Osteocyte (in vitro differentiated cells): ENCODE data around the gene UGT1A10. TPM values are rescaled to one million over a fixed set of nuclear protein-coding genes. Genes with fewer than 3 reads are reported as not detected.
"Not testable (repeated sequence)": the region's sequence is repeated elsewhere in the genome, so short reads cannot be mapped to it uniquely, and the experiment has no call there.

Experiments
- DNase-seq: peaks from one replicate; pipeline ENCODE4 v3.0.0; 2021; ENCODE audit warnings: mixed read lengths; ENCODE audit not compliant: unreplicated experiment; ENCODE audit errors: extremely low spot score
- H3K27ac Mint-ChIP-seq: one replicate; pipeline ENCODE4 v1.8.0; 2021; ENCODE audit warnings: mild to moderate bottlenecking, mixed read lengths; ENCODE audit not compliant: unreplicated experiment
- H3K27me3 Mint-ChIP-seq: one replicate; pipeline ENCODE4 v1.8.0; 2021; ENCODE audit warnings: mixed read lengths; ENCODE audit not compliant: unreplicated experiment
- H3K36me3 Mint-ChIP-seq: one replicate; pipeline ENCODE4 v1.8.0; 2021; ENCODE audit warnings: mixed read lengths; ENCODE audit not compliant: unreplicated experiment
- H3K4me1 Mint-ChIP-seq: one replicate; pipeline ENCODE4 v1.8.0; 2021; ENCODE audit warnings: mixed read lengths; ENCODE audit not compliant: unreplicated experiment
- H3K4me3 Mint-ChIP-seq: one replicate; pipeline ENCODE4 v1.8.0; 2021; ENCODE audit warnings: mild to moderate bottlenecking, moderate library complexity, mixed read lengths; ENCODE audit not compliant: unreplicated experiment
- H3K9me3 Mint-ChIP-seq: one replicate; pipeline ENCODE4 v1.8.0; 2021; ENCODE audit warnings: mixed read lengths; ENCODE audit not compliant: unreplicated experiment
- CTCF ChIP-seq: fragments of 200-600 bp; sonication (generic); IDR thresholded peaks from 2 replicates; pipeline ENCODE4 v1.5.0; 2021; ENCODE audit warnings: antibody characterized with exemption, mild to moderate bottlenecking, moderate library complexity
- total RNA-seq: library from RNA; stranded (reverse); gene quantifications from 2 replicates; pipeline ENCODE4 v1.2.1, GENCODE V29; 2021

Gene UGT1A10
- total RNA-seq, 1 donor from 2014 or later = not detected

- H3K4me3 Mint-ChIP-seq = no peak overlapping the region
- no peak overlapping the region for H3K27ac Mint-ChIP-seq
- no peaks in the 10 kb centered on the region for H3K36me3 Mint-ChIP-seq
- H3K27me3 Mint-ChIP-seq = peaks cover 60% of the 10 kb centered on the region
- H3K4me1 Mint-ChIP-seq = no peaks in the 10 kb centered on the region
- DNase-seq = no peak
- no peaks in the 10 kb centered on the region for H3K9me3 Mint-ChIP-seq
- no peak for TF ChIP-seq CTCF
Observed at GRCh38 chr2:233655043-233655442, 18.8 kb downstream of the UGT1A10 start.

DNA sequence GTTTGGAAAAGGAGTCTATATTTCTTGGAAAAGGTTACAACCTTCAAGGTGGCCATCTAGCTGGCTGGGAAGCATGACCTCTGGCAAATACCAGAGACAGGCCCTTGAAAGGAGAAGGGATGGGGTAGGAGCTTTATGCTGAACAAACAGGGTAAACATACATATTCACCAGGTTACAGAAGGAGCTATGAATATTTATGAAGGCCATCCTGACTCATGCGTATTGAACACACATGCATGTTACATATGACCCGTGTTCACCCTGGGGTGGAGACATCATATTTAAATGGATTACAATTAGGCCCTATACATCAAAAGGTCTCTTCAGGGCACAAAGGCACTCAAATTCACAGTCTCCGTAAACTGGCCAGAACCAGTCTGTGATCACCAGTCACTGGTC, 19.7 kb downstream of the UGT1A10 start:
- H3K36me3 Mint-ChIP-seq, H3K9me3 Mint-ChIP-seq, H3K27ac Mint-ChIP-seq, H3K4me1 Mint-ChIP-seq, H3K4me3 Mint-ChIP-seq, DNase-seq: not testable (repeated sequence)
- peaks cover 60% of the 10 kb centered on the region for H3K27me3 Mint-ChIP-seq

GRCh38 chr2:233656443-233656842, 20.2 kb downstream of the UGT1A10 start:
- TF ChIP-seq CTCF = no peak
- H3K27ac Mint-ChIP-seq = no peak overlapping the region

DNA sequence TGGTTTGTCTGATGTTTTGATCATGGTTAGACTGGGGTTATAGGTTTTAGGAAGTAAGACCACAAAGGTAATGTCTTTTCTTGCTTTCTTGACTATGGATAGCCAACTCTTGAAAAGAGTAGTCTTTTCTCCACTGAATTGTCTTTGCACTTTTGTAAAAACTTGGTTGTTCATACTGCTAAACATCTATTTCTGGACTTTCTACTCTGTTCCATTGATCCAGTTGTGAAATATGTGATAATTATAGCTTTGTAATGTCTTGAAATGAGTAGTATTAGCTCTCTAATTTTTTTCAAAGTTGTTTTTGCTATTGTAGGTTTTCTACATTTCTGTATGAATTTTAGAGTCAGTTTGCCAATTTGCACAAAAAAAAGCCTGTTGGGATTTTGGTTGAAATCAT, 22.4 kb downstream of the UGT1A10 start:
- Mint-ChIP-seq H3K4me1 (no peaks in the 10 kb centered on the region), H3K27me3 (peaks cover 49% of the 10 kb centered on the region), H3K9me3 (no peaks in the 10 kb centered on the region), H3K27ac (no peak overlapping the region), H3K36me3 (no peaks in the 10 kb centered on the region), H3K4me3 (no peak overlapping the region)
- TF ChIP-seq CTCF = no peak
- no peak for DNase-seq

More at GRCh38 chr2:233656443-233656842, 20.2 kb downstream of the UGT1A10 start:
- H3K4me3 Mint-ChIP-seq = no peak overlapping the region
- H3K9me3 Mint-ChIP-seq = no peaks in the 10 kb centered on the region
- no peak for DNase-seq
- H3K36me3 Mint-ChIP-seq = no peaks in the 10 kb centered on the region
- peaks cover 57% of the 10 kb centered on the region for H3K27me3 Mint-ChIP-seq
- H3K4me1 Mint-ChIP-seq = no peaks in the 10 kb centered on the region

DNA sequence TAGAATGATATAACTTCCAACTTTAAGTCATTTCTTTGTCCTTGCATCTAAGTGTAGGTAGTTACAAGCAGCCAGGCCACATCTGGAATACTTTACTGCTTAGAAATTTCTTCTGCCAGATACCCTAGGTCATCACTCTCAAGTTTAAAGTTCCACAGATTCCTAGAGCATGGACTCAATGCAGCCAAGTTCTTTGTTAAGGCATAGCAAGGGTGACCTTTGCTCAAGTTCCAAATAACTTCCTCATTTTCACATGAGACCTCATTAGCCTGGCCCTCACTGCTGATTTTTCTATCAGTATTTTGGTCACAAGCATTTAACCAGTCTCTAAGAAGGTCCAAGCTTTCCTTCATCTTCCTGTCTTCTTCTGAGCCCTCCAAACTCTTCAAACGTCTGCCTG, 27.7 kb downstream of the UGT1A10 start:
- Mint-ChIP-seq H3K27ac (no peak overlapping the region), H3K4me1 (no peaks in the 10 kb centered on the region), H3K4me3 (no peak overlapping the region), H3K9me3 (no peaks in the 10 kb centered on the region), H3K27me3 (peaks cover 42% of the 10 kb centered on the region), H3K36me3 (no peaks in the 10 kb centered on the region)
- no peak for DNase-seq
- no peak for TF ChIP-seq CTCF
